ENCODE measurements around the gene RAB3GAP2.

- TF ChIP-seq, protein P1, sequence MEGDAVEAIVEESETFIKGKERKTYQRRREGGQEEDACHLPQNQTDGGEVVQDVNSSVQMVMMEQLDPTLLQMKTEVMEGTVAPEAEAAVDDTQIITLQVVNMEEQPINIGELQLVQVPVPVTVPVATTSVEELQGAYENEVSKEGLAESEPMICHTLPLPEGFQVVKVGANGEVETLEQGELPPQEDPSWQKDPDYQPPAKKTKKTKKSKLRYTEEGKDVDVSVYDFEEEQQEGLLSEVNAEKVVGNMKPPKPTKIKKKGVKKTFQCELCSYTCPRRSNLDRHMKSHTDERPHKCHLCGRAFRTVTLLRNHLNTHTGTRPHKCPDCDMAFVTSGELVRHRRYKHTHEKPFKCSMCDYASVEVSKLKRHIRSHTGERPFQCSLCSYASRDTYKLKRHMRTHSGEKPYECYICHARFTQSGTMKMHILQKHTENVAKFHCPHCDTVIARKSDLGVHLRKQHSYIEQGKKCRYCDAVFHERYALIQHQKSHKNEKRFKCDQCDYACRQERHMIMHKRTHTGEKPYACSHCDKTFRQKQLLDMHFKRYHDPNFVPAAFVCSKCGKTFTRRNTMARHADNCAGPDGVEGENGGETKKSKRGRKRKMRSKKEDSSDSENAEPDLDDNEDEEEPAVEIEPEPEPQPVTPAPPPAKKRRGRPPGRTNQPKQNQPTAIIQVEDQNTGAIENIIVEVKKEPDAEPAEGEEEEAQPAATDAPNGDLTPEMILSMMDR (IDR thresholded peaks at IDR 0.05 in 8 of 11, conservative IDR thresholded peaks at IDR 0.05 in 3 of 11), result no peak
- TF ChIP-seq POLR2A (IDR thresholded peaks at IDR 0.05) (no peak), POLR2AphosphoS5 (IDR thresholded peaks at IDR 0.05) (no peak)
These were observed 132.3 kb downstream of the RAB3GAP2 start for GRCh38 chr1:220139966-220140365.

All from spleen (tissue), 7 donors.